IPS DF 6.9 (cell line): Measurements from ENCODE around the gene SAG.

Source experiments
- DNase-seq: peaks from one replicate; pipeline ENCODE4 v3.0.0-alpha.2; 2013; ENCODE audit warnings: low read depth, low spot score
- H3K27ac ChIP-seq: one replicate; pipeline ENCODE4 v1.5.1; 2013; ENCODE audit warnings: low read length, control low read depth
- H3K27me3 ChIP-seq: 2 replicates; pipeline ENCODE4 v1.6.1; 2013; ENCODE audit warnings: mild to moderate bottlenecking, low read length; ENCODE audit not compliant: control insufficient read depth, insufficient read depth
- H3K36me3 ChIP-seq: 2 replicates; pipeline ENCODE4 v1.6.1; 2013; ENCODE audit warnings: low read length; ENCODE audit not compliant: control insufficient read depth, insufficient read depth
- H3K4me1 ChIP-seq: 2 replicates; pipeline ENCODE4 v1.6.1; 2013; ENCODE audit warnings: low read length; ENCODE audit not compliant: control insufficient read depth, insufficient read depth
- H3K4me3 ChIP-seq: 2 replicates; pipeline ENCODE4 v1.5.1; 2013; ENCODE audit warnings: mild to moderate bottlenecking, low read length
- H3K9me3 ChIP-seq: 2 replicates; pipeline ENCODE4 v1.6.1; 2013; ENCODE audit warnings: low read length, inconsistent platforms; ENCODE audit not compliant: control insufficient read depth, insufficient read depth
- WGBS: extraction: QIAGEN DNeasy Blood & Tissue Kit; methylation state at CpG from one replicate; pipeline ENCODE4 v1.1.7; 2013; ENCODE audit warnings: mixed read lengths, missing lambda C conversion rate; ENCODE audit not compliant: insufficient read length, insufficient coverage; 5-methylcytosine and 5-hydroxymethylcytosine counted together

SAG gene

GRCh38 chr2:233341296-233341695 lies 33.7 kb downstream of the SAG start:
- H3K27ac ChIP-seq = no peak overlapping the region
- no peaks in the 10 kb centered on the region for H3K27me3 ChIP-seq
- H3K36me3 ChIP-seq = no peaks in the 10 kb centered on the region
- no peaks in the 10 kb centered on the region for H3K9me3 ChIP-seq
- WGBS = no CpG with 5 or more reads among the region's 3 CpGs
- no peak overlapping the region for H3K4me3 ChIP-seq
- DNase-seq = no peak
- H3K4me1 ChIP-seq = no peaks in the 10 kb centered on the region

GRCh38 chr2:233342301-233342700 lies 34.7 kb downstream of the SAG start:
- Histone ChIP-seq H3K36me3 (no peaks in the 10 kb centered on the region), H3K4me3 (no peak overlapping the region), H3K27me3 (no peaks in the 10 kb centered on the region), H3K4me1 (no peaks in the 10 kb centered on the region), H3K9me3 (no peaks in the 10 kb centered on the region), H3K27ac (no peak overlapping the region)
- WGBS = no CpG with 5 or more reads among the region's 5 CpGs
- DNase-seq = no peak

- no CpG with 5 or more reads among the region's 15 CpGs for WGBS
- no peak for DNase-seq
Observed at GRCh38 chr2:233343171-233343705, 35.6 kb downstream of the SAG start.

GRCh38 chr2:233346376-233346775 lies 38.8 kb downstream of the SAG start:
- H3K27ac ChIP-seq = no peak overlapping the region
- no peak for DNase-seq
- H3K4me1 ChIP-seq = peaks cover 3% of the 10 kb centered on the region; the same call in 1 of the 2 replicates
- H3K9me3 ChIP-seq = no peaks in the 10 kb centered on the region
- H3K27me3 ChIP-seq = no peaks in the 10 kb centered on the region
- no peak overlapping the region for H3K4me3 ChIP-seq
- H3K36me3 ChIP-seq = no peaks in the 10 kb centered on the region
- WGBS = no CpG with 5 or more reads among the region's 12 CpGs

More at GRCh38 chr2:233343171-233343705, 35.6 kb downstream of the SAG start:
- no peaks in the 10 kb centered on the region for H3K4me1 ChIP-seq
- H3K9me3 ChIP-seq = no peaks in the 10 kb centered on the region
- H3K36me3 ChIP-seq = no peaks in the 10 kb centered on the region
- H3K4me3 ChIP-seq = no peak overlapping the region
- H3K27me3 ChIP-seq = no peaks in the 10 kb centered on the region
- no peak overlapping the region for H3K27ac ChIP-seq

GRCh38 chr2:233346930-233347329 lies 39.3 kb downstream of the SAG start:
- no peak for DNase-seq
- Histone ChIP-seq H3K36me3 (no peaks in the 10 kb centered on the region), H3K27ac (no peak overlapping the region), H3K9me3 (no peaks in the 10 kb centered on the region), H3K4me1 (peaks cover 3% of the 10 kb centered on the region; the same call in 1 of the 2 replicates), H3K4me3 (no peak overlapping the region), H3K27me3 (no peaks in the 10 kb centered on the region)
- no CpG with 5 or more reads among the region's 9 CpGs for WGBS

- H3K4me3 ChIP-seq = no peak overlapping the region
- no peak for DNase-seq
- H3K4me1 ChIP-seq = peaks cover 6% of the 10 kb centered on the region; the same call in 1 of the 2 replicates
- WGBS = no CpG with 5 or more reads among the region's 15 CpGs
- H3K27ac ChIP-seq = no peak overlapping the region
- H3K9me3 ChIP-seq = no peaks in the 10 kb centered on the region
- no peaks in the 10 kb centered on the region; the same call in 1 of the 2 replicates for H3K27me3 ChIP-seq
- no peaks in the 10 kb centered on the region for H3K36me3 ChIP-seq
Observed at GRCh38 chr2:233349005-233349998, 41.7 kb downstream of the SAG start.

- Histone ChIP-seq H3K27me3 (peaks cover 3% of the 10 kb centered on the region; the same call in 1 of the 2 replicates), H3K4me3 (no peak overlapping the region), H3K36me3 (no peaks in the 10 kb centered on the region), H3K9me3 (no peaks in the 10 kb centered on the region), H3K27ac (no peak overlapping the region), H3K4me1 (peaks cover 6% of the 10 kb centered on the region; the same call in 1 of the 2 replicates)
- WGBS = no CpG with 5 or more reads among the region's 8 CpGs
- DNase-seq = no peak
Observed at GRCh38 chr2:233350708-233351107, 43.1 kb downstream of the SAG start.

- no CpG with 5 or more reads among the region's 7 CpGs for WGBS
- no peak for DNase-seq
- no peaks in the 10 kb centered on the region for H3K36me3 ChIP-seq
- no peak overlapping the region for H3K4me3 ChIP-seq
- H3K4me1 ChIP-seq = peaks cover 6% of the 10 kb centered on the region; the same call in 1 of the 2 replicates
- no peaks in the 10 kb centered on the region for H3K9me3 ChIP-seq
- H3K27ac ChIP-seq = no peak overlapping the region
- H3K27me3 ChIP-seq = peaks cover 3% of the 10 kb centered on the region
Observed at GRCh38 chr2:233351423-233351822, 43.8 kb downstream of the SAG start.

- no peak for DNase-seq
- H3K4me3 ChIP-seq = no peak overlapping the region
- H3K27me3 ChIP-seq = peaks cover 3% of the 10 kb centered on the region
- H3K27ac ChIP-seq = no peak overlapping the region
- peaks cover 6% of the 10 kb centered on the region; the same call in 1 of the 2 replicates for H3K4me1 ChIP-seq
- H3K9me3 ChIP-seq = no peaks in the 10 kb centered on the region
- no CpG with 5 or more reads among the region's 25 CpGs for WGBS
- H3K36me3 ChIP-seq = no peaks in the 10 kb centered on the region
Observed at GRCh38 chr2:233352141-233352842, 44.7 kb downstream of the SAG start.

- no peak for DNase-seq
- Histone ChIP-seq H3K36me3 (no peaks in the 10 kb centered on the region), H3K4me1 (peaks cover 6% of the 10 kb centered on the region; the same call in 1 of the 2 replicates), H3K27me3 (peaks cover 3% of the 10 kb centered on the region), H3K4me3 (no peak overlapping the region; the same call in 1 of the 2 replicates), H3K9me3 (no peaks in the 10 kb centered on the region), H3K27ac (no peak overlapping the region)
- no CpG with 5 or more reads among the region's 22 CpGs for WGBS
Observed at GRCh38 chr2:233353101-233353768, 45.6 kb downstream of the SAG start.
